Stimulated activated CD8-positive, alpha-beta memory T cell treated with anti-CD3 and anti-CD28 coated beads, Interleukin-4, amount 100 ng/mL, for 4 hours (primary cell): ENCODE measurements around the gene EPB41L2.
"Not testable (repeated sequence)": the region's sequence is repeated elsewhere in the genome, so short reads cannot be mapped to it uniquely, and the experiment has no call there.

ENCODE experiments used
- DNase-seq, 2 donors: peaks; one replicate each; pipeline ENCODE4 v3.0.0-alpha.2; 2020; ENCODE audit warnings: low read depth in 2 of 2, low spot score in 1 of 2

The EPB41L2 gene

GRCh38 chr6:130920969-130921368 lies 142.1 kb downstream of the EPB41L2 start:
- DNase-seq, result no peak

DNA sequence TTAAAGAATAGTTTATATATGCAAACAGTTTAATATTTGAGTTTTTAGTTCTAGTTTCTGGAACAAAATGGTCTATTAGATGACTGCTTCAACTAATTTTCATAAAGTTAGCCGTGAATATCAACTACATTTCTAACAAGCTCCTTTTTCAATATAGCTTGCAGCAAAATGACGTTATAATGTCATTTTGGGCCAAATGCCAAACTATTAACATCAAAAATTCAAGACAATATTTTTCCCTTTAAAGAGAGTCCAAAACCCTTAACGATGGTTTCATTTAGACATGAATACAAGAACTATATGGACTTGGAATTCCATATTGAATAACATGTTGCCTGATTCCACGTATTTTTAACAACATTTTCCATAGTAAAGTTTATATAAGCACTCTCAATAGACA lies 144.9 kb downstream of the EPB41L2 start:
- DNase-seq, result no peak

GRCh38 chr6:130915606-130916005 lies 147.4 kb downstream of the EPB41L2 start:
- not testable (repeated sequence) for DNase-seq

DNA sequence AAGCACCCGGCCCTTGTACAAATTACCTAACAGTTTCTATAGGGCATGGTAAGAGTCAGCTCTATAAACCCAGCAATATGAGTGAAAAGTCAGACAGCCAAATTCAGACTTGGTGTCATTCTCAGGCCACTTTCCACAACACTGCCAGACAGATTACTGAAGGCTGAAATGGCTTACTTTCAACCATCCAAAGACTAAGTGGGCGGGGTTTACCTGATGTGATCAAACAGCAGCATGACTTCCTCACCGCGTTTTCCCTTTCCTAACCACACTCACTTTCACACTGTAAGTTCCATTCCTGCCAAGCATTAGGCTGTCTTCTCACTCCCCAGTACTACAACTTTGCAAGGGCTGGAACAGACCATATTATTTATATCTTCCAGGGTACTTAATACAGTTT lies 149.9 kb downstream of the EPB41L2 start:
- no peak for DNase-seq

- no peak for DNase-seq
Observed at GRCh38 chr6:130912434-130912833, 150.6 kb downstream of the EPB41L2 start.

- no peak for DNase-seq
Observed at GRCh38 chr6:130908958-130909357, 154.1 kb downstream of the EPB41L2 start.

DNA sequence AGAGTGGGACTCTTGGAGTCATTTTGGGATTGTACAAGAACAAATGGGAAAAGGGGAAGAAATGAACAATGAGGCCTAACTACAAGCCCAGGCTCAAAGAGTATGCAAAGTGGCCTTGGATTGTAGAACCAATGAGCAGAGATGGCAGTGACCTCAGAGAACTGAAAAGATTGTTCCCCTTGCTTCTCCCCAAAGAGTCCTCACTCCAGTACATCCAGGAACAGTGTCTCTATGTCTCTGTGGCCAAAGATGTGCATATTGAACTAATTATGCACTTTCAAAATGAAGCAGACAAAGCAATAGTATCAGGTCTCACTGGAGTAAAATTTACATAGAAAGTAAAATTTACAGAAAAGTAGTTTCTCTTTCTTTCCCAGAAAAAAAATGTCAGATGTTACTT lies 154.9 kb downstream of the EPB41L2 start:
- no peak for DNase-seq

GRCh38 chr6:130907687-130908086 lies 155.4 kb downstream of the EPB41L2 start:
- DNase-seq, result no peak

- DNase-seq, result no peak
Observed at GRCh38 chr6:130906736-130907381, 156.2 kb downstream of the EPB41L2 start.

GRCh38 chr6:130903602-130904001 lies 159.4 kb downstream of the EPB41L2 start:
- no peak for DNase-seq

- DNase-seq, result no peak
Observed at GRCh38 chr6:130903007-130903406, 160.0 kb downstream of the EPB41L2 start.

GRCh38 chr6:130900913-130901312 lies 162.1 kb downstream of the EPB41L2 start:
- no peak for DNase-seq

- no peak for DNase-seq
Observed at GRCh38 chr6:130896249-130896648, 166.8 kb downstream of the EPB41L2 start.

- DNase-seq, result no peak
Observed at GRCh38 chr6:130895516-130895915, 167.5 kb downstream of the EPB41L2 start.

- no peak for DNase-seq
Observed at GRCh38 chr6:130893766-130894165, 169.3 kb downstream of the EPB41L2 start.

- DNase-seq, result no peak
Observed at GRCh38 chr6:130893277-130893676, 169.8 kb downstream of the EPB41L2 start.

GRCh38 chr6:130890521-130890971 lies 172.5 kb downstream of the EPB41L2 start:
- DNase-seq, result no peak

- no peak for DNase-seq
Observed at GRCh38 chr6:130889423-130889822, 173.6 kb downstream of the EPB41L2 start.

DNA sequence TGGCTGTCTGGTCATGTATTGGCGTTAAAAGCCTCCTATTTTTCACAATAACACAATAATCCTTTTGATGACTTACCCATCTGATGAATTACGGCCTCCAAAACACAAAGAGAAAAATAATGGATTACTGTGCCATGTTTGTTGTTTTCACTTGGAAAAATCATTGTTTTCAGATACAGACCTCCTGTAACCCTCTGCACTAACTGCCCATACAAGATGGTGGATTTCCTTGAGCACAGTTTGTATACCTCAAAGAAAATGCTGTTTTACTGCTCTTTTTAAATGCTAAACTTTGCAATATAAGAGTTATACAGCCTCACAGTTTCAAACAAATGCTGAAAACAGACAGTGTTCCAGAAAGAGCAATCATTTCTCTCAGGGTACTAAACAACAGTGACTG lies 174.8 kb downstream of the EPB41L2 start:
- DNase-seq, result no peak

DNA sequence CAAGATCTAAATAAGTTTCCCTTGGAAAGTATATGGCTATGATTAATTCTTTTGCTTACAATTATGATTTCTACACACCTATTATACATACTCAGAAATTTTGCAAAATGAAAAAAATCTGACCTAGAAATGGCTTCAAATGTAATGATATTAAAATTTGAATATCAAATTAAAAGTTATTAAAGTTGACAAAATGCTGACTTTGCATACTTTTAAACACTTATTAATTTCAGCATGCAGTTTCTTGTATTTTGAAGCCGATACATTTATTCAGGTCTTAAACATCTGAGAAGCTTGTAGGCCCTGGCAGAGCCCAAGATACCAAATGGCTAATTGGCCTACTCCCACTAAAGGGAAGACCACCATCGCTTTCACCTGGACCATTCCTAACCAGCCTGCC lies 176.1 kb downstream of the EPB41L2 start:
- no peak for DNase-seq

- DNase-seq, result peak; percentile 21 to 53
Observed at GRCh38 chr6:130885392-130886192, 177.5 kb downstream of the EPB41L2 start.

GRCh38 chr6:130882370-130882769 lies 180.7 kb downstream of the EPB41L2 start:
- no peak for DNase-seq

DNA sequence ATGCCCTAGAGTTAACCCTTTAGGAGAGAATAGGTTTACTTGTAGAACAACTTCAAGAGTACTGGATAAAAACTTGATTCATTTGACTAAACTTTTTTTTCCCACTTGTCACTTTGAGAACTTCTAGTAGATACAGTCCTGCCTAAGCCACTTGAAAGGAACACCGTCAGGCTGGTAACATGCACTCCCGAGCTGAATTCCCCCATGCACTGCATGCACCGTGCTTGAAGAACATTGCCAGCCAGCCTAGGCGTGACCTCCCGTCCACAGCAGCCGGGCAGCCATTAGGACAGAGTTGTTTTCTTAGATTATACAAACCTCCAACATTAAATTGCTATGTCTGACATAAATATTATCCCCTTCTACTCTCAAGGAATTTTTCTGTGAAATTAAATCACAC lies 183.2 kb downstream of the EPB41L2 start:
- DNase-seq, result no peak
